NB4 (cell line): ENCODE results near the gene SUMO3.

Experiments
- MYC ChIP-seq: IDR thresholded peaks from 2 replicates; pipeline ENCODE4 v1.6.1; 2011; ENCODE audit warnings: low read depth, low read length
- POLR2A ChIP-seq: IDR thresholded peaks from 2 replicates; pipeline ENCODE4 v1.6.1; 2011; ENCODE audit warnings: mild to moderate bottlenecking; ENCODE audit not compliant: insufficient read length; ENCODE audit errors: extremely low read depth

DNA sequence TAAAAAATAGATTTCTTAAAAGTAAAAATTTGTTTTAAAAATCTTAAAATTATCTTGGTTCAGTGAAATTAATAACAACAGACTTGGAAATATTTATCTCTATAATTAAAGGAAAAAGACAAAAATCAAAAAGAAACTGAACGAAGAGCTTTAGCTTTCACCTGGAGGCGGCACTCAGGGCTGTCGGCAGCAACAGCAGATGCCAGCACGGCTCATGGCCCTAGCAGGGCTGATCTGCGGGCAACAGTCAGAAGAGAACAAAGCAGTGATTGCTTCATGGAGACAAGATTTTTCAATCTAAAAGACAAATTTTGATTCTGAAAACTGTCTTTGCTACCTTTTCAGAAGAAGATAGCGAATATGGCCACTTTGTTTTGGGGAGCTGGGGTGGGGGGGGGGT, 38.9 kb downstream of the SUMO3 start:
- no peak for TF ChIP-seq MYC
- TF ChIP-seq POLR2A: no peak
